H9 (cell line): ENCODE measurements around the gene UVRAG. TPM values are rescaled to one million over a fixed set of nuclear protein-coding genes. Genes with fewer than 3 reads are reported as not detected.

Source experiments
- DNase-seq: peaks from one replicate; pipeline ENCODE4 v3.0.0-alpha.2; 2017
- H2AFZ ChIP-seq: one replicate; pipeline ENCODE4 v1.6.1; 2013; ENCODE audit warnings: mild to moderate bottlenecking, low read length, control low read depth, moderate library complexity
- H2AK5ac ChIP-seq: 2 replicates; pipeline ENCODE4 v1.6.1; 2013; ENCODE audit warnings: low read length, control low read depth, mixed read lengths; ENCODE audit not compliant: insufficient read length
- H2BK120ac ChIP-seq: one replicate; pipeline ENCODE4 v1.6.1; 2013; ENCODE audit warnings: low read depth, mild to moderate bottlenecking, low read length, control low read depth, inconsistent platforms; ENCODE audit not compliant: poor library complexity, severe bottlenecking
- H2BK12ac ChIP-seq: 2 replicates; pipeline ENCODE4 v1.6.1; 2013; ENCODE audit warnings: low read length, control low read depth, mixed read lengths, low read depth; ENCODE audit not compliant: insufficient read length
- H2BK15ac ChIP-seq: 2 replicates; pipeline ENCODE4 v1.6.1; 2013; ENCODE audit warnings: low read depth, low read length, control low read depth
- H2BK20ac ChIP-seq: one replicate; pipeline ENCODE4 v1.6.1; 2013; ENCODE audit warnings: low read depth, mild to moderate bottlenecking, low read length, control low read depth, inconsistent platforms; ENCODE audit not compliant: poor library complexity, severe bottlenecking
- H2BK5ac ChIP-seq: 2 replicates; pipeline ENCODE4 v1.6.1; 2013; ENCODE audit warnings: low read length, control low read depth, mixed read lengths; ENCODE audit not compliant: insufficient read length
- H3K14ac ChIP-seq: 2 replicates; pipeline ENCODE4 v1.6.1; 2013; ENCODE audit warnings: low read length, control low read depth; ENCODE audit not compliant: insufficient read depth
- H3K18ac ChIP-seq: 2 replicates; pipeline ENCODE4 v1.6.1; 2013; ENCODE audit warnings: low read depth, mild to moderate bottlenecking, mixed read lengths, low read length, control low read depth; ENCODE audit not compliant: insufficient read length
- H3K23ac ChIP-seq: 2 replicates; pipeline ENCODE4 v1.6.1; 2013; ENCODE audit warnings: low read length, control low read depth, mixed read lengths, low read depth; ENCODE audit not compliant: insufficient read length
- H3K23me2 ChIP-seq: 2 replicates; pipeline ENCODE4 v1.6.1; 2013; ENCODE audit warnings: low read depth, mild to moderate bottlenecking, mixed read lengths, low read length, control low read depth; ENCODE audit not compliant: insufficient read length, poor library complexity, severe bottlenecking
- H3K27ac ChIP-seq: 2 replicates; pipeline ENCODE4 v1.5.1; 2013; ENCODE audit warnings: low read length, control low read depth, mixed read lengths, low read depth; ENCODE audit not compliant: insufficient read length
- H3K27me3 ChIP-seq: 2 replicates; pipeline ENCODE4 v1.6.1; 2013; ENCODE audit warnings: low read length, control low read depth, inconsistent platforms; ENCODE audit not compliant: insufficient read depth
- H3K4ac ChIP-seq: 2 replicates; pipeline ENCODE4 v1.6.1; 2013; ENCODE audit warnings: low read depth, mild to moderate bottlenecking, control low read depth, inconsistent platforms, low read length, moderate library complexity
- H3K4me1 ChIP-seq: 2 replicates; pipeline ENCODE4 v1.6.1; 2013; ENCODE audit warnings: low read length, control low read depth, inconsistent platforms; ENCODE audit not compliant: insufficient read depth
- H3K4me2 ChIP-seq: 2 replicates; pipeline ENCODE4 v1.6.1; 2013; ENCODE audit warnings: low read length, control low read depth, mixed read lengths; ENCODE audit not compliant: insufficient read length, insufficient read depth
- H3K56ac ChIP-seq: 2 replicates; pipeline ENCODE4 v1.6.1; 2013; ENCODE audit warnings: low read depth, mild to moderate bottlenecking, mixed read lengths, low read length, control low read depth; ENCODE audit not compliant: insufficient read length
- H3K79me1 ChIP-seq: 2 replicates; pipeline ENCODE4 v1.6.1; 2013; ENCODE audit warnings: low read depth, mild to moderate bottlenecking, moderate library complexity, low read length, control low read depth, inconsistent platforms; ENCODE audit not compliant: insufficient read depth, poor library complexity, severe bottlenecking
- H3K79me2 ChIP-seq: 2 replicates; pipeline ENCODE4 v1.6.1; 2013; ENCODE audit warnings: low read length, control low read depth, inconsistent platforms; ENCODE audit not compliant: insufficient read depth
- H3K9ac ChIP-seq: 2 replicates; pipeline ENCODE4 v1.6.1; 2013; ENCODE audit warnings: low read length, control low read depth, mixed read lengths; ENCODE audit not compliant: insufficient read length; ENCODE audit errors: extremely low read depth
- H3K9me3 ChIP-seq: one replicate; pipeline ENCODE4 v1.6.1; 2013; ENCODE audit warnings: low read depth, low read length, inconsistent platforms; ENCODE audit not compliant: control insufficient read depth
- H3T11ph ChIP-seq: one replicate; pipeline ENCODE4 v1.6.1; 2013; ENCODE audit warnings: mild to moderate bottlenecking, low read length, control low read depth, inconsistent platforms
- H4K20me1 ChIP-seq: one replicate; pipeline ENCODE4 v1.6.1; 2013; ENCODE audit not compliant: control insufficient read depth, insufficient read length, insufficient read depth
- H4K5ac ChIP-seq: 2 replicates; pipeline ENCODE4 v1.6.1; 2013; ENCODE audit warnings: low read depth, mild to moderate bottlenecking, mixed read lengths, low read length, control low read depth; ENCODE audit not compliant: insufficient read length
- H4K8ac ChIP-seq: replicated peaks from 2 replicates; pipeline ENCODE4 v1.6.1; 2013; ENCODE audit warnings: low read length, control low read depth, mixed read lengths, low read depth; ENCODE audit not compliant: insufficient read length
- H4K91ac ChIP-seq: 2 replicates; pipeline ENCODE4 v1.6.1; 2013; ENCODE audit warnings: low read depth, mild to moderate bottlenecking, moderate library complexity, mixed read lengths, low read length, control low read depth; ENCODE audit not compliant: insufficient read length
- H3K27ac Mint-ChIP-seq, 3 experiments: 2 replicates in 2 of 3; 3 replicates in 1 of 3; pipeline ENCODE4 v1.8.0; 2020 to 2021; ENCODE audit warnings: mixed read lengths in 3 of 3, mild to moderate bottlenecking in 1 of 3, moderate library complexity in 1 of 3
- H3K27me3 Mint-ChIP-seq: 2 replicates; pipeline ENCODE4 v1.8.0; 2021; ENCODE audit warnings: low read depth, mild to moderate bottlenecking, moderate library complexity, mixed read lengths
- H3K36me3 Mint-ChIP-seq, 3 experiments: 2 replicates in 2 of 3; 3 replicates in 1 of 3; pipeline ENCODE4 v1.8.0; 2020 to 2021; ENCODE audit warnings: low read depth in 3 of 3, mixed read lengths in 3 of 3; ENCODE audit not compliant: insufficient read depth in 1 of 3
- H3K4me1 Mint-ChIP-seq, 2 experiments: 2 replicates each; pipeline ENCODE4 v1.8.0; 2020; ENCODE audit warnings: mixed read lengths in 2 of 2
- H3K4me3 Mint-ChIP-seq, 2 experiments: 2 replicates in 1 of 2; 3 replicates in 1 of 2; pipeline ENCODE4 v1.8.0; 2020 to 2021; ENCODE audit warnings: mild to moderate bottlenecking in 2 of 2, mixed read lengths in 2 of 2, moderate library complexity in 1 of 2
- H3K9me3 Mint-ChIP-seq, 2 experiments: 2 replicates in 1 of 2; 3 replicates in 1 of 2; pipeline ENCODE4 v1.8.0; 2020; ENCODE audit warnings: mild to moderate bottlenecking in 2 of 2, mixed read lengths in 2 of 2, moderate library complexity in 1 of 2
- CTCF ChIP-seq: fragments of 200-600 bp; sonication (generic); conservative IDR thresholded peaks from 3 replicates; pipeline ENCODE4 v1.8.0; 2021; ENCODE audit warnings: antibody characterized with exemption, mild to moderate bottlenecking
- total RNA-seq: library from RNA; stranded (reverse); gene quantifications from 2 replicates; pipeline ENCODE4 v1.2.1, GENCODE V29; 2021

UVRAG gene
- total RNA-seq, 1 experiment from 2014 or later: 18.5 TPM

GRCh38 chr11:75839851-75840250 lies 24.8 kb downstream of the UVRAG start:
- TF ChIP-seq CTCF: no peak
- no peak overlapping the region for H4K5ac ChIP-seq
- no peak overlapping the region for H3K23ac ChIP-seq
- no peaks in the 10 kb centered on the region; the same call in 1 of the 2 replicates for H3K79me2 ChIP-seq
- no peak overlapping the region for H3K4me2 ChIP-seq
- H3K56ac ChIP-seq: no peak overlapping the region
- H2AFZ ChIP-seq: no peak overlapping the region
- H3K4ac ChIP-seq: no peak overlapping the region
- H3K4me3 Mint-ChIP-seq: no peak overlapping the region
- peak overlapping the region in 1 of 3 experiments; percentile 68; a peak in 1 of 7 replicates for H3K27ac Mint-ChIP-seq
- no peak overlapping the region for H3K27ac ChIP-seq
- H3K27me3 ChIP-seq: no peaks in the 10 kb centered on the region
- no peaks in the 10 kb centered on the region for H3K4me1 ChIP-seq
- DNase-seq: no peak
- no peak overlapping the region for H3K9ac ChIP-seq
- no peaks in the 10 kb centered on the region for H3K23me2 ChIP-seq
- H2BK12ac ChIP-seq: no peak overlapping the region
- H3K9me3 ChIP-seq: no peaks in the 10 kb centered on the region
- H2AK5ac ChIP-seq: no peak overlapping the region
- H2BK5ac ChIP-seq: no peak overlapping the region
- H3K14ac ChIP-seq: no peak overlapping the region
- H4K8ac ChIP-seq: no peak overlapping the region
- H4K91ac ChIP-seq: no peak overlapping the region
- H4K20me1 ChIP-seq: no peaks in the 10 kb centered on the region
- no peaks in the 10 kb centered on the region for H3K9me3 Mint-ChIP-seq
- no peaks in the 10 kb centered on the region for H3K27me3 Mint-ChIP-seq
- no peaks in the 10 kb centered on the region; a peak in 1 of 7 replicates for H3K36me3 Mint-ChIP-seq
- H2BK20ac ChIP-seq: no peak overlapping the region
- H3T11ph ChIP-seq: no peak overlapping the region
- H2BK120ac ChIP-seq: no peak overlapping the region
- H2BK15ac ChIP-seq: no peak overlapping the region
- peaks cover 3% of the 10 kb centered on the region for H3K79me1 ChIP-seq
- peaks cover 0 to 7% of the 10 kb centered on the region in 2 experiments; a peak in 3 of 4 replicates for H3K4me1 Mint-ChIP-seq
- no peak overlapping the region for H3K18ac ChIP-seq
